PC-9 (cell line): ENCODE data around the gene GCNT4. TPM values are rescaled to one million over a fixed set of nuclear protein-coding genes. Genes with fewer than 3 reads are reported as not detected.

Experiments
- BruUV-seq: library from RNA; stranded (reverse); fragments of 400-500 nt; replicated peaks from 2 replicates; lab custom pipeline; 2021; lab: Mats Ljungman, UMichigan
- CTCF ChIA-PET: fragments of 300-600 bp; sonication (Branson Sonifier 250); formaldehyde crosslinking; loops from one replicate; lab custom pipeline; 2022; ENCODE audit warnings: antibody characterized with exemption; lab: Charles Lee
- POLR2A ChIA-PET: fragments of 300-600 bp; sonication (Branson Sonifier 250); formaldehyde crosslinking; loops from one replicate; lab custom pipeline; 2022; ENCODE audit warnings: antibody characterized with exemption; ENCODE audit not compliant: unreplicated experiment; lab: Charles Lee
- DNase-seq, 2 experiments: peaks; one replicate each; pipeline versions ENCODE4 v3.0.0 to v3.0.0-alpha.2; 2015 to 2022; ENCODE audit warnings: mixed read lengths in 1 of 2
- H2AFZ ChIP-seq: fragments of 200-600 bp; sonication (generic); 2 replicates; pipeline ENCODE4 v1.8.1; 2017; ENCODE audit warnings: antibody characterized with exemption
- H3F3A ChIP-seq: fragments of 200-600 bp; sonication (generic); 2 replicates; pipeline ENCODE4 v1.8.1; 2017; ENCODE audit warnings: antibody characterized with exemption, mild to moderate bottlenecking, low read depth; ENCODE audit not compliant: insufficient read depth
- H3K27ac ChIP-seq: fragments of 200-600 bp; sonication (generic); 2 replicates; pipeline ENCODE4 v1.6.1; 2016; ENCODE audit warnings: mixed run types
- H3K27me3 ChIP-seq: fragments of 200-600 bp; sonication (generic); 2 replicates; pipeline ENCODE4 v1.6.1; 2016; ENCODE audit warnings: low read depth, mixed run types; ENCODE audit not compliant: insufficient read depth
- H3K36me3 ChIP-seq: fragments of 200-600 bp; sonication (generic); 2 replicates; pipeline ENCODE4 v1.6.1; 2016; ENCODE audit warnings: low read depth, mixed run types
- H3K4me1 ChIP-seq: fragments of 200-600 bp; sonication (generic); replicated peaks from 2 replicates; pipeline ENCODE4 v1.6.1; 2016; ENCODE audit warnings: mixed run types; ENCODE audit not compliant: insufficient read depth
- H3K4me2 ChIP-seq: fragments of 200-600 bp; sonication (generic); 2 replicates; pipeline ENCODE4 v1.6.1; 2017; ENCODE audit warnings: mixed run types
- H3K4me3 ChIP-seq: fragments of 200-600 bp; sonication (generic); 2 replicates; pipeline ENCODE4 v1.6.1; 2016; ENCODE audit warnings: mixed run types
- H3K79me2 ChIP-seq: fragments of 200-600 bp; sonication (generic); 2 replicates; pipeline ENCODE4 v1.6.1; 2017; ENCODE audit warnings: low read depth, mixed run types
- H3K9me2 ChIP-seq: fragments of 200-600 bp; sonication (generic); 2 replicates; pipeline ENCODE4 v1.8.1; 2017; ENCODE audit warnings: mild to moderate bottlenecking; ENCODE audit not compliant: insufficient read depth
- H3K9me3 ChIP-seq: fragments of 200-600 bp; sonication (generic); 2 replicates; pipeline ENCODE4 v1.8.1; 2016; ENCODE audit warnings: low read depth; ENCODE audit not compliant: insufficient read depth
- H4K20me1 ChIP-seq: fragments of 200-600 bp; sonication (generic); 2 replicates; pipeline ENCODE4 v1.8.1; 2017; ENCODE audit not compliant: insufficient read depth
- CTCF ChIP-seq: fragments of 200-600 bp; sonication (generic); conservative IDR thresholded peaks from 2 replicates; pipeline ENCODE4 v1.6.1; 2017; ENCODE audit warnings: mixed run types, antibody characterized with exemption, mild to moderate bottlenecking, moderate library complexity
- EZH2 ChIP-seq: fragments of 200-600 bp; sonication (generic); IDR thresholded peaks from 2 replicates; pipeline ENCODE4 v1.8.0; 2017; ENCODE audit warnings: antibody characterized with exemption, low read depth
- intact Hi-C: fragments of 100-400 bp; cut with micrococcal nuclease; formaldehyde crosslinking; loops from one replicate; pipeline ENCODE4 v1.10.0; 2022; ENCODE audit not compliant: unreplicated experiment
- total RNA-seq: library from RNA; stranded (reverse); gene quantifications from 2 replicates; pipeline ENCODE4 v1.2.3, GENCODE V29; 2021

Gene GCNT4
- total RNA-seq, 1 experiment from 2014 or later = 1.4 TPM

GRCh38 chr5:75051217-75051751 lies 1.1 kb downstream of the GCNT4 start:
- intact Hi-C loops = loop anchor here (5.0 to 10.0 kb wide), 2 partner anchors 104 to 286 kb away; partner anchors contain the start of genes GFM2 and NSA2
- H3K79me2 ChIP-seq = no peaks in the 10 kb centered on the region
- no peaks in the 10 kb centered on the region for H3K9me3 ChIP-seq
- H4K20me1 ChIP-seq = no peaks in the 10 kb centered on the region
- CTCF ChIA-PET = no interaction called here
- DNase-seq = peak in 1 of 2 experiments; percentile 15
- H3K4me3 ChIP-seq = no peak overlapping the region
- no peaks in the 10 kb centered on the region for H3K27me3 ChIP-seq
- no peak overlapping the region for H3K27ac ChIP-seq
- no peaks in the 10 kb centered on the region for H3K36me3 ChIP-seq
- no peak for TF ChIP-seq EZH2
- no peak for TF ChIP-seq CTCF
- no TSS peak for BruUV-seq
- peaks cover 9% of the 10 kb centered on the region; the same call in 1 of the 2 replicates for H3F3A ChIP-seq
- no peaks in the 10 kb centered on the region for H3K9me2 ChIP-seq
- H3K4me1 ChIP-seq = peaks cover 20% of the 10 kb centered on the region
- peak overlapping the region; percentile 75 for H3K4me2 ChIP-seq
- H2AFZ ChIP-seq = no peak overlapping the region
- POLR2A ChIA-PET = no interaction called here

DNA sequence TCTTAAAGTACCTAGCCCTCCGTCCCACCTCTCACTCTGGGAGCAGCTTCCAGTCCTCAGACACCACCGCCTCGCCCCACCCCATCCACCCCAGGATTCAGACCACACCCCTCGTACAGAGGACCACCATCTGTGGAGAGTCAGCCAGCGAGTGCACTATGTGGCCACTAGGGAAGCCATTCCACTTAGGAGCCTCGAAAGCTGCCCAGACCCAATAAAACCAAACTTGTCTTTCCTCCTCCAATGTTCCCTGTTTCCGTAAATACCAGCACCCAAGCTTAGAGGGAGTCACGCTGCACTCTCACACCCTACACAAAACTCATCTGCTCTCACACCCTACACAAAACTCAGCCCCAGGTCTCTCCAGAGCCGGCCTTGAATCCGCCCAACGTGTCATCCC lies 1.9 kb downstream of the GCNT4 start:
- H3K4me2 ChIP-seq = no peak overlapping the region
- DNase-seq = no peak
- no peak overlapping the region for H2AFZ ChIP-seq

More for the DNA sequence above, 1.9 kb downstream of the GCNT4 start:
- Histone ChIP-seq H3K4me1 (peaks cover 16% of the 10 kb centered on the region), H3K9me2 (no peaks in the 10 kb centered on the region), H3K4me3 (no peak overlapping the region), H3K79me2 (no peaks in the 10 kb centered on the region), H3F3A (peaks cover 9% of the 10 kb centered on the region; the same call in 1 of the 2 replicates), H3K27me3 (no peaks in the 10 kb centered on the region), H4K20me1 (no peaks in the 10 kb centered on the region), H3K27ac (no peak overlapping the region), H3K9me3 (no peaks in the 10 kb centered on the region), H3K36me3 (no peaks in the 10 kb centered on the region)
- ChIA-PET POLR2A (interaction anchor here (0.6 kb wide), 1 partner anchor 10 kb away, joined by 11 read pairs; no protein-coding TSS in a partner anchor), CTCF (interaction anchor here (0.6 to 1.2 kb wide), 4 partner anchors 13 to 186 kb away, joined by 3 to 24 read pairs (median 4); partner anchors contain the start of gene ANKRD31)
- TF ChIP-seq CTCF = no peak
- no peak for TF ChIP-seq EZH2
- no TSS peak for BruUV-seq
- intact Hi-C loops = loop anchor here (5.0 to 10.0 kb wide), 2 partner anchors 103 to 286 kb away; partner anchors contain the start of genes GFM2 and NSA2
